GM12874 (cell line): ENCODE measurements around the gene NSUN2.

Experiments
- TF ChIP-seq, protein P1 (sequence below): IDR thresholded peaks from 2 replicates; pipeline ENCODE4 v1.5.1; 2011; ENCODE audit warnings: low read depth, mild to moderate bottlenecking, control low read depth, low read length, moderate library complexity; ENCODE audit not compliant: insufficient read depth

Gene NSUN2

DNA sequence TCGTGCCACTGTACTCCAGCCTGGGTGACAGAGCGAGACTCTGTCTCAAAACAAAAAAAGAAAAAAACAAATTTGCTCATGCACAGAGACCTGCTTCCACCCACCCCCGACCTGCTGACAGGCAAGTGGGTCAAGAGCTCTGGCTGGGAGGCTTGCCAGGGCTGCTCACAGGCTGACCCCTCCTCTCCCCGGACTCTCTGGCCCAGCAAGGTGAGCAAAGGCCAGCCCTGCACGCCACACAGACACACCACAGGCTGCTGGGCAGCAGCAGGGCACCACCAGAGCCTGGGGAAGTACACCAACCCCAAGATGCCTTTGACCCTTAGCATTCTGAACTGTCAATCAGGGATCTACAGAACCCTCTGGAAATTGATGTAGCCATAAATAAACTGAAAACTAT, 29.2 kb downstream of the NSUN2 start:
- TF ChIP-seq, protein P1, sequence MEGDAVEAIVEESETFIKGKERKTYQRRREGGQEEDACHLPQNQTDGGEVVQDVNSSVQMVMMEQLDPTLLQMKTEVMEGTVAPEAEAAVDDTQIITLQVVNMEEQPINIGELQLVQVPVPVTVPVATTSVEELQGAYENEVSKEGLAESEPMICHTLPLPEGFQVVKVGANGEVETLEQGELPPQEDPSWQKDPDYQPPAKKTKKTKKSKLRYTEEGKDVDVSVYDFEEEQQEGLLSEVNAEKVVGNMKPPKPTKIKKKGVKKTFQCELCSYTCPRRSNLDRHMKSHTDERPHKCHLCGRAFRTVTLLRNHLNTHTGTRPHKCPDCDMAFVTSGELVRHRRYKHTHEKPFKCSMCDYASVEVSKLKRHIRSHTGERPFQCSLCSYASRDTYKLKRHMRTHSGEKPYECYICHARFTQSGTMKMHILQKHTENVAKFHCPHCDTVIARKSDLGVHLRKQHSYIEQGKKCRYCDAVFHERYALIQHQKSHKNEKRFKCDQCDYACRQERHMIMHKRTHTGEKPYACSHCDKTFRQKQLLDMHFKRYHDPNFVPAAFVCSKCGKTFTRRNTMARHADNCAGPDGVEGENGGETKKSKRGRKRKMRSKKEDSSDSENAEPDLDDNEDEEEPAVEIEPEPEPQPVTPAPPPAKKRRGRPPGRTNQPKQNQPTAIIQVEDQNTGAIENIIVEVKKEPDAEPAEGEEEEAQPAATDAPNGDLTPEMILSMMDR, result no peak

GRCh38 chr5:6602441-6602840, 30.4 kb downstream of the NSUN2 start:
- TF ChIP-seq, protein P1, result no peak

DNA sequence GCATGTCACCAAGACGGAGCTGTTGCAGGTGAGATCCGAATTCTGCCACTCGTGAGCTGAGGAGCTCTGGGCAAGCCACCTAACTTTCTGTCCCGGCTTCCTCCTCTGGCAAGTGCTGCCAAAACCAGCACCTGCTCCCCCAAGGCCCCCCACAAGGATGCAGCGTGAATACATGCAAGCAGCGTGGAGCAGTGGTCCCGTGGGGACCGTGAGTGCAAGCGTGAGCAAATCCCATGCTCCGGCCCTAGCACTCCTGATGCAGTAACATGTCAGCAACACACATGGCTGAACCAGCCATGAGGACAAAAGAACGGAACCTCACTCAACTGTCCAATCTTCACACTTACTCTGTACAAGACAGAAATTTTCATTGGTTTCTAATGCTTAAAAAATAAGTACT, 31.0 kb downstream of the NSUN2 start:
- TF ChIP-seq, protein P1, result no peak

DNA sequence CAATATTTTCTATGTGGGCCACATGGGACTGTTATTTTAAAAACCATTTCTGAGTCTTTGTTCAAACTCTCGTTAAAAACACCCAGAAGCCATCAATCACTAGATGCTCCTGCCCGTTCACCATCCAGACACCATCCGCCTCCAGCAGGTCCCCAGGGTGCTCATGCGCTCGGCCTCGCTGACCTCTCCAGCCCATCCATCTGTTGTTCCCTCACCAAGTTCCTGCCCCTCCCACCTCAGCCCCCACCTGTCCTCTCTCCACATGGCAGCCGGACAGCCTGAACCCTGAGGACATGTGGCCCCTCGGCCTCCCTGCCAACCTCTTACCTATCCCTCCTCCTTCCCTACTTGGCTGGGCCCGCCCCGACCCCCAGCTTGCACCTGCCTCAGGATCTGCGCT, 31.6 kb downstream of the NSUN2 start:
- TF ChIP-seq, protein P1, result no peak

DNA sequence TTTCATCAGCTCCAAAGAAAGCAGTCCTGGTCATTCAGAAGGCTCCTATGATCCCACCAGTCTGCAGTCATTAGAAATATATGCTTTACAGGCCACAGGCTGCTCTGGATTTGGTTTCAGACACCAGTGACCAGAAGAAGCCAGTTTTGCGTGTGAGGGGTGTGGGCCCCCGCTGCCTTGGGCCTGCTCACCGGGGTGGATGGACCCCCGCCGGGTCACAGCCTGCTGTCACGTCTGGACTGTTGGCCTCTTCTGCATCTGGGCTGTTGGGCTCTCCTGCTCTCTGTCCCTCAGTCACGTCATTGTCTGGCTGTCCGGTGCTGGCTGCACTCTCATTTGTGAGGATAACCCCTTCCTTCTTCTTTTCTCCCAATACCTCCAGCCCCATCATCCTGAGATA, 33.1 kb downstream of the NSUN2 start:
- TF ChIP-seq, protein P1, result no peak

GRCh38 chr5:6598351-6598900, 34.4 kb downstream of the NSUN2 start:
- TF ChIP-seq, protein P1, result no peak

GRCh38 chr5:6597557-6597956, 35.3 kb downstream of the NSUN2 start:
- TF ChIP-seq, protein P1, result no peak
